HK-2 (cell line): ENCODE measurements around the gene RANBP3L.
"Not testable (repeated sequence)": the region's sequence is repeated elsewhere in the genome, so short reads cannot be mapped to it uniquely, and the experiment has no call there.

Experiments used
- DNase-seq: peaks from one replicate; pipeline ENCODE4 v3.0.0-alpha.2; 2018; ENCODE audit not compliant: unreplicated experiment

Gene RANBP3L

GRCh38 chr5:36206913-36207312 lies 94.8 kb downstream of the RANBP3L start:
- no peak for DNase-seq

GRCh38 chr5:36205329-36205728 lies 96.4 kb downstream of the RANBP3L start:
- no peak for DNase-seq

- DNase-seq, result no peak
Measured at GRCh38 chr5:36202521-36202961, 99.2 kb downstream of the RANBP3L start.

GRCh38 chr5:36200513-36200912 lies 101.2 kb downstream of the RANBP3L start:
- no peak for DNase-seq

GRCh38 chr5:36199620-36200019 lies 102.1 kb downstream of the RANBP3L start:
- no peak for DNase-seq

GRCh38 chr5:36198783-36199182 lies 102.9 kb downstream of the RANBP3L start:
- not testable (repeated sequence) for DNase-seq
